ENCODE data around the gene ASAH2. TPM values are rescaled to one million over a fixed set of nuclear protein-coding genes. Genes with fewer than 3 reads are reported as not detected.

Gene ASAH2
- total RNA-seq, 1 donor, result 0.36 TPM

- Histone ChIP-seq H3K79me2 (ENCODE audit: insufficient read depth, low read length) (no peaks in the 10 kb centered on the region), H3K4me2 (ENCODE audit: insufficient read depth, low read length) (no peak overlapping the region), H2AFZ (ENCODE audit: low read length) (no peak overlapping the region), H3K27ac (ENCODE audit: low read depth, low read length) (no peak overlapping the region), H3K36me3 (ENCODE audit: insufficient read depth, low read length) (no peaks in the 10 kb centered on the region), H3K4me1 (ENCODE audit: insufficient read depth, low read length) (peaks cover 3% of the 10 kb centered on the region), H3K9me3 (ENCODE audit: low read depth, low read length) (no peaks in the 10 kb centered on the region), H3K27me3 (ENCODE audit: insufficient read depth, low read length) (peaks cover 43% of the 10 kb centered on the region), H3K4me3 (ENCODE audit: insufficient read depth, low read length) (no peak overlapping the region), H4K20me1 (ENCODE audit: insufficient read depth, low read length) (no peaks in the 10 kb centered on the region)
- no peak for DNase-seq (ENCODE audit: insufficient read length, low spot score, missing footprints)
- TF ChIP-seq CTCF (IDR thresholded peaks at IDR 0.05; ENCODE audit: extremely low read depth, low read depth, low read length), result no peak
Measured at GRCh38 chr10:50228672-50229071, 22.6 kb downstream of the ASAH2 start.

GRCh38 chr10:50226610-50227009, 24.7 kb downstream of the ASAH2 start:
- H3K4me2 ChIP-seq (ENCODE audit: insufficient read depth, low read length), result no peak overlapping the region
- no peaks in the 10 kb centered on the region for H3K79me2 ChIP-seq (ENCODE audit: insufficient read depth, low read length)
- no peak for TF ChIP-seq CTCF (IDR thresholded peaks at IDR 0.05; ENCODE audit: extremely low read depth, low read depth, low read length)
- H2AFZ ChIP-seq (ENCODE audit: low read length), result no peak overlapping the region
- no peaks in the 10 kb centered on the region for H3K36me3 ChIP-seq (ENCODE audit: insufficient read depth, low read length)
- H4K20me1 ChIP-seq (ENCODE audit: insufficient read depth, low read length), result no peaks in the 10 kb centered on the region
- peaks cover 3% of the 10 kb centered on the region for H3K4me1 ChIP-seq (ENCODE audit: insufficient read depth, low read length)
- no peak overlapping the region for H3K4me3 ChIP-seq (ENCODE audit: insufficient read depth, low read length)
- H3K27me3 ChIP-seq (ENCODE audit: insufficient read depth, low read length), result peaks cover 41% of the 10 kb centered on the region
- no peaks in the 10 kb centered on the region for H3K9me3 ChIP-seq (ENCODE audit: low read depth, low read length)
- H3K27ac ChIP-seq (ENCODE audit: low read depth, low read length), result no peak overlapping the region
- no peak for DNase-seq (ENCODE audit: insufficient read length, low spot score, missing footprints)

GRCh38 chr10:50224330-50224952, 26.9 kb downstream of the ASAH2 start:
- DNase-seq (ENCODE audit: insufficient read length, low spot score, missing footprints), result peak; percentile 29
- Histone ChIP-seq H3K4me1 (ENCODE audit: insufficient read depth, low read length) (peaks cover 3% of the 10 kb centered on the region), H4K20me1 (ENCODE audit: insufficient read depth, low read length) (no peaks in the 10 kb centered on the region), H3K27ac (ENCODE audit: low read depth, low read length) (no peak overlapping the region), H3K4me2 (ENCODE audit: insufficient read depth, low read length) (no peak overlapping the region), H2AFZ (ENCODE audit: low read length) (no peak overlapping the region), H3K79me2 (ENCODE audit: insufficient read depth, low read length) (no peaks in the 10 kb centered on the region), H3K4me3 (ENCODE audit: insufficient read depth, low read length) (no peak overlapping the region), H3K9me3 (ENCODE audit: low read depth, low read length) (no peaks in the 10 kb centered on the region), H3K36me3 (ENCODE audit: insufficient read depth, low read length) (no peaks in the 10 kb centered on the region), H3K27me3 (ENCODE audit: insufficient read depth, low read length) (peaks cover 23% of the 10 kb centered on the region)
- TF ChIP-seq CTCF (IDR thresholded peaks at IDR 0.05; ENCODE audit: extremely low read depth, low read depth, low read length), result peak; percentile 75

- TF ChIP-seq CTCF (IDR thresholded peaks at IDR 0.05; ENCODE audit: extremely low read depth, low read depth, low read length), result no peak
- Histone ChIP-seq H3K27me3 (ENCODE audit: insufficient read depth, low read length) (peaks cover 9% of the 10 kb centered on the region), H3K36me3 (ENCODE audit: insufficient read depth, low read length) (no peaks in the 10 kb centered on the region), H3K4me1 (ENCODE audit: insufficient read depth, low read length) (peaks cover 5% of the 10 kb centered on the region), H3K27ac (ENCODE audit: low read depth, low read length) (no peak overlapping the region), H3K4me3 (ENCODE audit: insufficient read depth, low read length) (no peak overlapping the region), H3K9me3 (ENCODE audit: low read depth, low read length) (no peaks in the 10 kb centered on the region), H3K4me2 (ENCODE audit: insufficient read depth, low read length) (no peak overlapping the region), H2AFZ (ENCODE audit: low read length) (no peak overlapping the region), H3K79me2 (ENCODE audit: insufficient read depth, low read length) (no peaks in the 10 kb centered on the region), H4K20me1 (ENCODE audit: insufficient read depth, low read length) (no peaks in the 10 kb centered on the region)
- DNase-seq (ENCODE audit: insufficient read length, low spot score, missing footprints), result no peak
Measured at GRCh38 chr10:50222199-50222598, 29.1 kb downstream of the ASAH2 start.

All from osteoblast (primary cell).